Endothelial cell (in vitro differentiated cells): Measurements from ENCODE around the gene ATP6V0E2. TPM values are rescaled to one million over a fixed set of nuclear protein-coding genes. Genes with fewer than 3 reads are reported as not detected.

Experiments used
- DNase-seq: peaks from one replicate; pipeline ENCODE4 v3.0.0; 2021; ENCODE audit warnings: low spot score
- H3K27ac Mint-ChIP-seq: one replicate; pipeline ENCODE4 v1.8.0; 2021; ENCODE audit warnings: mixed read lengths, inconsistent platforms; ENCODE audit not compliant: unreplicated experiment
- H3K27me3 Mint-ChIP-seq: one replicate; pipeline ENCODE4 v1.8.0; 2021; ENCODE audit warnings: mild to moderate bottlenecking, moderate library complexity, mixed read lengths, inconsistent platforms; ENCODE audit not compliant: unreplicated experiment
- H3K36me3 Mint-ChIP-seq: one replicate; pipeline ENCODE4 v1.8.0; 2021; ENCODE audit warnings: mild to moderate bottlenecking, low read depth, mixed read lengths, inconsistent platforms; ENCODE audit not compliant: unreplicated experiment
- H3K4me1 Mint-ChIP-seq: one replicate; pipeline ENCODE4 v1.8.0; 2021; ENCODE audit warnings: mild to moderate bottlenecking, mixed read lengths, inconsistent platforms; ENCODE audit not compliant: unreplicated experiment
- H3K4me3 Mint-ChIP-seq: one replicate; pipeline ENCODE4 v1.8.0; 2021; ENCODE audit warnings: mild to moderate bottlenecking, mixed read lengths, inconsistent platforms; ENCODE audit not compliant: unreplicated experiment
- H3K9me3 Mint-ChIP-seq: one replicate; pipeline ENCODE4 v1.8.0; 2021; ENCODE audit warnings: mixed read lengths, inconsistent platforms; ENCODE audit not compliant: unreplicated experiment
- CTCF ChIP-seq: fragments of 200-600 bp; sonication (generic); IDR thresholded peaks from one replicate; pipeline ENCODE4 v1.5.0; 2021; ENCODE audit warnings: antibody characterized with exemption; ENCODE audit not compliant: unreplicated experiment
- total RNA-seq: library from RNA; stranded (reverse); fragmentation: NEBNext Ultra II Directional; extraction: Animal tissue kit (Norgen Biotek cat#: 25700); gene quantifications from one replicate; pipeline ENCODE4 v1.2.1, GENCODE V29; 2021; ENCODE audit not compliant: unreplicated experiment

The ATP6V0E2 gene
- total RNA-seq, 1 donor from 2014 or later = 18.5 TPM

- no peak overlapping the region for H3K4me3 Mint-ChIP-seq
- no peaks in the 10 kb centered on the region for H3K9me3 Mint-ChIP-seq
- peaks cover 9% of the 10 kb centered on the region for H3K36me3 Mint-ChIP-seq
- no peak for DNase-seq
- no peak for TF ChIP-seq CTCF
- H3K27me3 Mint-ChIP-seq = peaks cover 1% of the 10 kb centered on the region
- H3K27ac Mint-ChIP-seq = no peak overlapping the region
- H3K4me1 Mint-ChIP-seq = peaks cover 3% of the 10 kb centered on the region
Observed at GRCh38 chr7:149846436-149847046, 27.2 kb upstream of the ATP6V0E2 start.

- H3K4me3 Mint-ChIP-seq = no peak overlapping the region
- peaks cover 12% of the 10 kb centered on the region for H3K36me3 Mint-ChIP-seq
- no peak overlapping the region for H3K27ac Mint-ChIP-seq
- no peaks in the 10 kb centered on the region for H3K9me3 Mint-ChIP-seq
- no peak for DNase-seq
- peaks cover 3% of the 10 kb centered on the region for H3K27me3 Mint-ChIP-seq
- no peak for TF ChIP-seq CTCF
- H3K4me1 Mint-ChIP-seq = no peaks in the 10 kb centered on the region
Observed at GRCh38 chr7:149849174-149849573, 24.6 kb upstream of the ATP6V0E2 start.

GRCh38 chr7:149850007-149850594, 23.7 kb upstream of the ATP6V0E2 start:
- no peak for TF ChIP-seq CTCF
- H3K4me1 Mint-ChIP-seq = no peaks in the 10 kb centered on the region
- H3K27me3 Mint-ChIP-seq = peaks cover 1% of the 10 kb centered on the region
- no peaks in the 10 kb centered on the region for H3K9me3 Mint-ChIP-seq
- H3K4me3 Mint-ChIP-seq = no peak overlapping the region
- no peak overlapping the region for H3K27ac Mint-ChIP-seq
- no peak for DNase-seq
- H3K36me3 Mint-ChIP-seq = peaks cover 13% of the 10 kb centered on the region

- no peak for TF ChIP-seq CTCF
- Mint-ChIP-seq H3K36me3 (peaks cover 13% of the 10 kb centered on the region), H3K27ac (no peak overlapping the region), H3K4me1 (peaks cover under 1% of the 10 kb centered on the region), H3K4me3 (no peak overlapping the region), H3K27me3 (peaks cover 1% of the 10 kb centered on the region), H3K9me3 (no peaks in the 10 kb centered on the region)
- DNase-seq = no peak
Observed at GRCh38 chr7:149850716-149851115, 23.1 kb upstream of the ATP6V0E2 start.

- DNase-seq = no peak
- no peak overlapping the region for H3K27ac Mint-ChIP-seq
- peaks cover 8% of the 10 kb centered on the region for H3K4me1 Mint-ChIP-seq
- H3K4me3 Mint-ChIP-seq = no peak overlapping the region
- TF ChIP-seq CTCF = no peak
- H3K9me3 Mint-ChIP-seq = no peaks in the 10 kb centered on the region
- H3K27me3 Mint-ChIP-seq = peaks cover 1% of the 10 kb centered on the region
- peaks cover 8% of the 10 kb centered on the region for H3K36me3 Mint-ChIP-seq
Observed at GRCh38 chr7:149851449-149851848, 22.3 kb upstream of the ATP6V0E2 start.
